Suprapubic skin (tissue), 4 donors: Measurements from ENCODE around the gene CCM2L. TPM values are rescaled to one million over a fixed set of nuclear protein-coding genes. Genes with fewer than 3 reads are reported as not detected.

Experiments
- DNase-seq, 2 donors: peaks; one replicate each; pipeline ENCODE4 v3.0.0-alpha.2; 2019; ENCODE audit warnings: low spot score in 2 of 2
- H3K27ac ChIP-seq: fragments of 200-600 bp; sonication (generic); one replicate; pipeline ENCODE4 v1.5.1; 2019
- H3K27me3 ChIP-seq: fragments of 200-600 bp; sonication (generic); one replicate; pipeline ENCODE4 v1.5.1; 2019
- H3K36me3 ChIP-seq: fragments of 200-600 bp; sonication (generic); one replicate; pipeline ENCODE4 v1.5.1; 2019
- H3K4me1 ChIP-seq: fragments of 200-600 bp; sonication (generic); one replicate; pipeline ENCODE4 v1.5.1; 2019
- H3K4me3 ChIP-seq: fragments of 200-600 bp; sonication (generic); one replicate; pipeline ENCODE4 v1.5.1; 2019; ENCODE audit warnings: mild to moderate bottlenecking
- H3K9me3 ChIP-seq: fragments of 200-600 bp; sonication (generic); one replicate; pipeline ENCODE4 v1.5.1; 2019
- CTCF ChIP-seq, 2 donors: fragments of 200-600 bp in 1 of 2; fragments of 450-650 bp in 1 of 2; sonication (generic) in 1 of 2; IDR thresholded peaks; one replicate each; pipeline ENCODE4 v1.5.1; 2016 to 2019; ENCODE audit warnings: antibody characterized with exemption in 2 of 2, mild to moderate bottlenecking in 1 of 2, moderate library complexity in 1 of 2
- EP300 ChIP-seq: sonication (generic); formaldehyde crosslinking; IDR thresholded peaks from one replicate; pipeline ENCODE4 v1.6.1; 2017; ENCODE audit warnings: antibody characterized with exemption
- POLR2A ChIP-seq, 2 donors: fragments of 450-650 bp; IDR thresholded peaks; one replicate each; pipeline ENCODE4 v1.6.1; 2017; ENCODE audit warnings: antibody characterized with exemption in 2 of 2, mild to moderate bottlenecking in 2 of 2, moderate library complexity in 2 of 2
- POLR2AphosphoS5 ChIP-seq, 3 donors: sonication (generic); formaldehyde crosslinking; IDR thresholded peaks; one replicate each; pipeline ENCODE4 v1.6.1; 2017; ENCODE audit warnings: antibody characterized with exemption in 3 of 3
- WGBS: methylation state at CpG from one replicate; pipeline ENCODE4 v1.1.5; 2018; 5-methylcytosine and 5-hydroxymethylcytosine counted together
- total RNA-seq, 4 donors: library from RNA; depleted of rRNA; stranded (reverse); fragments of >200 nt; gene quantifications; one replicate each; pipeline ENCODE4 v1.1.0, GENCODE V29; 2016

CCM2L gene
- total RNA-seq, 4 donors from 2014 or later, result 0.62 to 3.4 (median 1.4) TPM

GRCh38 chr20:32040142-32040953 lies 30.1 kb downstream of the CCM2L start:
- H3K4me3 ChIP-seq, result no peak overlapping the region

GRCh38 chr20:32045999-32046398 lies 35.8 kb downstream of the CCM2L start:
- Histone ChIP-seq H3K27ac (no peak overlapping the region), H3K36me3 (no peaks in the 10 kb centered on the region), H3K4me1 (peaks cover 3% of the 10 kb centered on the region), H3K4me3 (no peak overlapping the region), H3K27me3 (peaks cover 14% of the 10 kb centered on the region), H3K9me3 (no peaks in the 10 kb centered on the region)
- TF ChIP-seq POLR2A (IDR thresholded peaks at IDR 0.05) (no peak), POLR2AphosphoS5 (IDR thresholded peaks at IDR 0.05) (no peak), EP300 (no peak), CTCF (IDR thresholded peaks at IDR 0.05) (no peak)
- no peak for DNase-seq
- 80% methylated on average over 3 of the region's 3 CpGs for WGBS

More at GRCh38 chr20:32040142-32040953, 30.1 kb downstream of the CCM2L start:
- Histone ChIP-seq H3K27me3 (peaks cover 14% of the 10 kb centered on the region), H3K4me1 (peaks cover 3% of the 10 kb centered on the region), H3K36me3 (no peaks in the 10 kb centered on the region), H3K27ac (no peak overlapping the region), H3K9me3 (no peaks in the 10 kb centered on the region)
- DNase-seq, result no peak
- TF ChIP-seq EP300, result no peak
- TF ChIP-seq POLR2AphosphoS5 (IDR thresholded peaks at IDR 0.05), result no peak
- TF ChIP-seq POLR2A (IDR thresholded peaks at IDR 0.05), result no peak
- no peak for TF ChIP-seq CTCF (IDR thresholded peaks at IDR 0.05)
- WGBS, result 8% methylated on average over 7 of the region's 10 CpGs

GRCh38 chr20:32050324-32050841 lies 40.1 kb downstream of the CCM2L start:
- TF ChIP-seq POLR2AphosphoS5 (IDR thresholded peaks at IDR 0.05) (no peak), EP300 (no peak), POLR2A (IDR thresholded peaks at IDR 0.05) (no peak), CTCF (IDR thresholded peaks at IDR 0.05) (no peak)
- H3K27me3 ChIP-seq, result peaks cover 53% of the 10 kb centered on the region
- no peak overlapping the region for H3K27ac ChIP-seq
- H3K9me3 ChIP-seq, result no peaks in the 10 kb centered on the region
- peaks cover 16% of the 10 kb centered on the region for H3K4me1 ChIP-seq
- H3K36me3 ChIP-seq, result no peaks in the 10 kb centered on the region
- DNase-seq, result no peak
- WGBS, result 96% methylated on average over 4 of the region's 4 CpGs
- H3K4me3 ChIP-seq, result no peak overlapping the region

GRCh38 chr20:32050851-32051556 lies 40.8 kb downstream of the CCM2L start:
- peaks cover 16% of the 10 kb centered on the region for H3K4me1 ChIP-seq
- peak overlapping the region; percentile 1 for H3K27ac ChIP-seq
- TF ChIP-seq CTCF (IDR thresholded peaks at IDR 0.05) (no peak), EP300 (no peak), POLR2A (IDR thresholded peaks at IDR 0.05) (no peak), POLR2AphosphoS5 (IDR thresholded peaks at IDR 0.05) (no peak)
- 32% methylated on average over 17 of the region's 17 CpGs for WGBS
- H3K36me3 ChIP-seq, result no peaks in the 10 kb centered on the region
- no peaks in the 10 kb centered on the region for H3K9me3 ChIP-seq
- DNase-seq, result no peak
- no peak overlapping the region for H3K4me3 ChIP-seq
- peaks cover 54% of the 10 kb centered on the region for H3K27me3 ChIP-seq

DNA sequence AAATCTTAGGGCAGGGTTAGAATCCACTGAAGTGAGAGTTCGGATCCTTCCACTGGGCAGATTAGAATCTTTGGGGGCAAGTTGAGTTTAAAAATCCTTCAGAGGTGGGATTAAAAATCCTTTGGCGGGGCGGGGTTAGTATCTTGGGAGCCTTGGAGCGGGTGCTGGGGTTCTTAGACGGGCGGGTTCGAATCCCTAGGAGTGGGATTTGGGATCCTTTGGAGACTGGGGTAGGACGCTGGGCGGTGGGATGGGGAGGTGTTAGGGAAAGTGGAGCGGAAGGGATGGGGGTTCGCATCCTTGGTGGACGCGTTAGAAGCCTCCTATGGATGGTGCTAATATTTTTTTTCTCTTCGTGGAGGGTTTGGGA lies 41.5 kb downstream of the CCM2L start:
- Histone ChIP-seq H3K9me3 (no peaks in the 10 kb centered on the region), H3K27me3 (peaks cover 57% of the 10 kb centered on the region), H3K4me3 (peak overlapping the region; percentile 47), H3K4me1 (peaks cover 16% of the 10 kb centered on the region), H3K27ac (peak overlapping the region; percentile 1), H3K36me3 (no peaks in the 10 kb centered on the region)
- TF ChIP-seq CTCF (IDR thresholded peaks at IDR 0.05) (no peak), EP300 (no peak), POLR2AphosphoS5 (IDR thresholded peaks at IDR 0.05) (no peak), POLR2A (IDR thresholded peaks at IDR 0.05) (no peak)
- 15% methylated on average over 14 of the region's 14 CpGs for WGBS
- DNase-seq, result no peak
